ENCODE results near the gene EVC.

Gene EVC

GRCh38 chr4:5799406-5799805 lies 88.4 kb downstream of the EVC start:
- Histone ChIP-seq H3K9me3 (ENCODE audit: insufficient read depth, low read length, severe bottlenecking) (no peaks in the 10 kb centered on the region), H3K4me1 (ENCODE audit: insufficient read depth, low read length) (no peaks in the 10 kb centered on the region), H3K4me3 (ENCODE audit: low read depth in 1 of 2, low read length in 2 of 2) (no peak overlapping the region), H3K79me2 (ENCODE audit: insufficient read depth, low read length) (no peaks in the 10 kb centered on the region), H3K36me3 (ENCODE audit: insufficient read depth, low read length) (no peaks in the 10 kb centered on the region), H4K20me1 (ENCODE audit: insufficient read depth, low read length) (peaks cover 3% of the 10 kb centered on the region), H3K4me2 (ENCODE audit: insufficient read depth, low read length) (no peak overlapping the region), H3K27ac (ENCODE audit: low read length) (no peak overlapping the region), H3K27me3 (ENCODE audit: insufficient read depth, low read length, poor library complexity) (no peaks in the 10 kb centered on the region), H2AFZ (ENCODE audit: low read depth, low read length) (no peak overlapping the region), H3K9ac (ENCODE audit: low read depth, low read length) (no peak overlapping the region)
- no peak for TF ChIP-seq CTCF (IDR thresholded peaks at IDR 0.05; ENCODE audit: borderline replicate concordance, extremely low read depth, low read length, poor library complexity, severe bottlenecking)
- TF ChIP-seq EZH2 (IDR thresholded peaks at IDR 0.05; ENCODE audit: borderline replicate concordance, low read depth, low read length, severe bottlenecking) = no peak
- DNase-seq (no peak), ATAC-seq (ENCODE audit: insufficient read depth, low read depth) (no peak)

- no peak for ATAC-seq (ENCODE audit: insufficient read depth, low read depth)
- Histone ChIP-seq H3K79me2 (ENCODE audit: insufficient read depth, low read length) (no peaks in the 10 kb centered on the region), H2AFZ (ENCODE audit: low read depth, low read length) (no peak overlapping the region), H4K20me1 (ENCODE audit: insufficient read depth, low read length) (peaks cover 3% of the 10 kb centered on the region), H3K4me3 (ENCODE audit: low read depth in 1 of 2, low read length in 2 of 2) (no peak overlapping the region), H3K27me3 (ENCODE audit: insufficient read depth, low read length, poor library complexity) (no peaks in the 10 kb centered on the region), H3K9me3 (ENCODE audit: insufficient read depth, low read length, severe bottlenecking) (no peaks in the 10 kb centered on the region), H3K9ac (ENCODE audit: low read depth, low read length) (no peak overlapping the region), H3K4me2 (ENCODE audit: insufficient read depth, low read length) (no peak overlapping the region), H3K4me1 (ENCODE audit: insufficient read depth, low read length) (no peaks in the 10 kb centered on the region), H3K27ac (ENCODE audit: low read length) (no peak overlapping the region), H3K36me3 (ENCODE audit: insufficient read depth, low read length) (no peaks in the 10 kb centered on the region)
- no peak for DNase-seq
- no peak for TF ChIP-seq EZH2 (IDR thresholded peaks at IDR 0.05; ENCODE audit: borderline replicate concordance, low read depth, low read length, severe bottlenecking)
- TF ChIP-seq CTCF (IDR thresholded peaks at IDR 0.05; ENCODE audit: borderline replicate concordance, extremely low read depth, low read length, poor library complexity, severe bottlenecking) = no peak
These were observed 89.5 kb downstream of the EVC start for GRCh38 chr4:5800496-5800895.

- no peak overlapping the region for H3K9ac ChIP-seq (ENCODE audit: low read depth, low read length)
- H3K4me2 ChIP-seq (ENCODE audit: insufficient read depth, low read length) = no peak overlapping the region
- peaks cover 3% of the 10 kb centered on the region for H4K20me1 ChIP-seq (ENCODE audit: insufficient read depth, low read length)
- H3K9me3 ChIP-seq (ENCODE audit: insufficient read depth, low read length, severe bottlenecking) = no peaks in the 10 kb centered on the region
- H2AFZ ChIP-seq (ENCODE audit: low read depth, low read length) = no peak overlapping the region
- no peak overlapping the region for H3K27ac ChIP-seq (ENCODE audit: low read length)
- DNase-seq = no peak
- H3K27me3 ChIP-seq (ENCODE audit: insufficient read depth, low read length, poor library complexity) = no peaks in the 10 kb centered on the region
- H3K79me2 ChIP-seq (ENCODE audit: insufficient read depth, low read length) = no peaks in the 10 kb centered on the region
- no peak overlapping the region for H3K4me3 ChIP-seq (ENCODE audit: low read depth in 1 of 2, low read length in 2 of 2)
- no peak for ATAC-seq (ENCODE audit: insufficient read depth, low read depth)
- no peak for TF ChIP-seq EZH2 (IDR thresholded peaks at IDR 0.05; ENCODE audit: borderline replicate concordance, low read depth, low read length, severe bottlenecking)
- TF ChIP-seq CTCF (IDR thresholded peaks at IDR 0.05; ENCODE audit: borderline replicate concordance, extremely low read depth, low read length, poor library complexity, severe bottlenecking) = no peak
- no peaks in the 10 kb centered on the region for H3K36me3 ChIP-seq (ENCODE audit: insufficient read depth, low read length)
- H3K4me1 ChIP-seq (ENCODE audit: insufficient read depth, low read length) = no peaks in the 10 kb centered on the region
These were observed 90.7 kb downstream of the EVC start for GRCh38 chr4:5801696-5802095.

- Histone ChIP-seq H3K4me2 (ENCODE audit: insufficient read depth, low read length) (no peak overlapping the region), H3K79me2 (ENCODE audit: insufficient read depth, low read length) (no peaks in the 10 kb centered on the region), H3K27ac (ENCODE audit: low read length) (no peak overlapping the region), H3K4me3 (ENCODE audit: low read depth in 1 of 2, low read length in 2 of 2) (no peak overlapping the region), H2AFZ (ENCODE audit: low read depth, low read length) (no peak overlapping the region), H4K20me1 (ENCODE audit: insufficient read depth, low read length) (peaks cover 3% of the 10 kb centered on the region), H3K9ac (ENCODE audit: low read depth, low read length) (no peak overlapping the region), H3K27me3 (ENCODE audit: insufficient read depth, low read length, poor library complexity) (no peaks in the 10 kb centered on the region), H3K9me3 (ENCODE audit: insufficient read depth, low read length, severe bottlenecking) (no peaks in the 10 kb centered on the region), H3K4me1 (ENCODE audit: insufficient read depth, low read length) (no peaks in the 10 kb centered on the region), H3K36me3 (ENCODE audit: insufficient read depth, low read length) (no peaks in the 10 kb centered on the region)
- DNase-seq = no peak
- no peak for TF ChIP-seq CTCF (IDR thresholded peaks at IDR 0.05; ENCODE audit: borderline replicate concordance, extremely low read depth, low read length, poor library complexity, severe bottlenecking)
- no peak for TF ChIP-seq EZH2 (IDR thresholded peaks at IDR 0.05; ENCODE audit: borderline replicate concordance, low read depth, low read length, severe bottlenecking)
- no peak for ATAC-seq (ENCODE audit: insufficient read depth, low read depth)
These were observed 91.6 kb downstream of the EVC start for GRCh38 chr4:5802565-5802964.
